ENCODE measurements around the gene MPP2.

MPP2 gene

DNA sequence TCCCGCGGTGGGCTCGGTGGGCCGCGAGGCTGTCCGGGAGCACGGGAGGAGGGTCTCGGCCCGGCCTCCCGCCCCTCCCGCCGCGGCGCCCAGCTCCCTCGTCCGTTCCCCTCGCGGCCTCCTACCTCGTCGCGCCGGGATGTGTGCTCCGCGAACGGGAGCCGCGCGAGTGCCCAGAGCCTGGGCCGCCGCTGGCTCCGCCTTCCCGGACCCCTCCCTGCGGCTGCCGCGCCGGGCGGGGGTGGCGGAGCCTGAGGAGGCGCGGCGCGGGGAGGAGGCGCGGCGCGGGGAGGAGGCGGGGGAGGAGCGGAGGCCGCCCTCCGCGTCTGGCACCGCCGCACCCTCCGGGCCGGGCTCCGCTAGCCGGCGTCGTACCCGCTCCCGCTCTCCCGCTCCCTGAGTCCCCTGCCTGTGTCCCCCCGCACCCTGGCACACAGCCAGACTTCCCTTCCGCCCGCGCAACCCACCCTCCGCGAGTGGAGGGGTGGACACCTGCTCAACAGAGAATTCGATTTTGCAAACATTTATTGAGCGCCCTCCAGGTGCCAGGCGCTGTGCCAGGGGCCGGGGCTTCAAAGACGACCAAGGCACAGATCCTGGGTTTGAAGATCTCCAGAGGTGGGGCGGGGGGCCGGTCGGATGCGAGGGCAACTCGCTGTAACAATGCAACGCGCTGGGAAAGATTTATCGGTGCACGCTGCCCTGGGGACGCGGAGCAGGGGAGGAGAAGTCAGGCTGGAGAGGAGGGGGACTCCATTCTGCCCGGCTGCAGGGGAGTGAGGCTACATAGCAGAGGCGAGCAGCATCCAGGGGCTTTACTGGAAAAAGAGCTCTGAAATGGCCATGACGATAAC, 74.1 kb downstream of the MPP2 start, which contains the start of gene MPP3:
TSS of gene MPP3 (minus strand) at position 171 of the 854 bp plus-strand sequence. CDS start 1,240 bp downstream, outside the sequence.
- no peaks in the 10 kb centered on the region for H3K9me3 ChIP-seq (replicated peaks; ENCODE audit: insufficient read depth, low read length)
- no peak within 1 kb of the TSS for H3K9ac ChIP-seq (ENCODE audit: low read length)
- no peaks in the 10 kb centered on the region for H3K79me2 ChIP-seq (ENCODE audit: low read length)
- peaks cover 83% of the 10 kb centered on the region for H3K27me3 ChIP-seq (replicated peaks; ENCODE audit: insufficient read depth, low read length)
- peak; percentile 38 for DNase-seq
- H3K4me2 ChIP-seq (ENCODE audit: low read depth, low read length) = peak within 1 kb of the TSS; percentile 72
- TF ChIP-seq EZH2phosphoT487 (IDR thresholded peaks at IDR 0.05; ENCODE audit: low read length) (no peak), EZH2 (optimal IDR thresholded peaks at IDR 0.05; ENCODE audit: low read depth, low read length) (no peak)
- TF ChIP-seq, protein P1, sequence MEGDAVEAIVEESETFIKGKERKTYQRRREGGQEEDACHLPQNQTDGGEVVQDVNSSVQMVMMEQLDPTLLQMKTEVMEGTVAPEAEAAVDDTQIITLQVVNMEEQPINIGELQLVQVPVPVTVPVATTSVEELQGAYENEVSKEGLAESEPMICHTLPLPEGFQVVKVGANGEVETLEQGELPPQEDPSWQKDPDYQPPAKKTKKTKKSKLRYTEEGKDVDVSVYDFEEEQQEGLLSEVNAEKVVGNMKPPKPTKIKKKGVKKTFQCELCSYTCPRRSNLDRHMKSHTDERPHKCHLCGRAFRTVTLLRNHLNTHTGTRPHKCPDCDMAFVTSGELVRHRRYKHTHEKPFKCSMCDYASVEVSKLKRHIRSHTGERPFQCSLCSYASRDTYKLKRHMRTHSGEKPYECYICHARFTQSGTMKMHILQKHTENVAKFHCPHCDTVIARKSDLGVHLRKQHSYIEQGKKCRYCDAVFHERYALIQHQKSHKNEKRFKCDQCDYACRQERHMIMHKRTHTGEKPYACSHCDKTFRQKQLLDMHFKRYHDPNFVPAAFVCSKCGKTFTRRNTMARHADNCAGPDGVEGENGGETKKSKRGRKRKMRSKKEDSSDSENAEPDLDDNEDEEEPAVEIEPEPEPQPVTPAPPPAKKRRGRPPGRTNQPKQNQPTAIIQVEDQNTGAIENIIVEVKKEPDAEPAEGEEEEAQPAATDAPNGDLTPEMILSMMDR (IDR thresholded peaks at IDR 0.05; ENCODE audit: low read length) = no peak
- no peaks in the 10 kb centered on the region for H3F3A ChIP-seq (ENCODE audit: insufficient read depth, low read length)
- H4K20me1 ChIP-seq (ENCODE audit: insufficient read depth, low read length) = no peaks in the 10 kb centered on the region
- no peaks in the 10 kb centered on the region for H3K9me2 ChIP-seq (replicated peaks; ENCODE audit: insufficient read depth, low read length)
- H3K4me1 ChIP-seq (ENCODE audit: low read length) = no peaks in the 10 kb centered on the region
- no peak within 1 kb of the TSS for H3K27ac ChIP-seq (ENCODE audit: low read length)
- H2AFZ ChIP-seq (ENCODE audit: low read length) = peak within 1 kb of the TSS; percentile 9; the same call in 1 of the 2 replicates
- no peaks in the 10 kb centered on the region for H3K36me3 ChIP-seq (replicated peaks; ENCODE audit: insufficient read depth, low read length)
- peak within 1 kb of the TSS; percentile 48 for H3K4me3 ChIP-seq (ENCODE audit: low read length)

DNA sequence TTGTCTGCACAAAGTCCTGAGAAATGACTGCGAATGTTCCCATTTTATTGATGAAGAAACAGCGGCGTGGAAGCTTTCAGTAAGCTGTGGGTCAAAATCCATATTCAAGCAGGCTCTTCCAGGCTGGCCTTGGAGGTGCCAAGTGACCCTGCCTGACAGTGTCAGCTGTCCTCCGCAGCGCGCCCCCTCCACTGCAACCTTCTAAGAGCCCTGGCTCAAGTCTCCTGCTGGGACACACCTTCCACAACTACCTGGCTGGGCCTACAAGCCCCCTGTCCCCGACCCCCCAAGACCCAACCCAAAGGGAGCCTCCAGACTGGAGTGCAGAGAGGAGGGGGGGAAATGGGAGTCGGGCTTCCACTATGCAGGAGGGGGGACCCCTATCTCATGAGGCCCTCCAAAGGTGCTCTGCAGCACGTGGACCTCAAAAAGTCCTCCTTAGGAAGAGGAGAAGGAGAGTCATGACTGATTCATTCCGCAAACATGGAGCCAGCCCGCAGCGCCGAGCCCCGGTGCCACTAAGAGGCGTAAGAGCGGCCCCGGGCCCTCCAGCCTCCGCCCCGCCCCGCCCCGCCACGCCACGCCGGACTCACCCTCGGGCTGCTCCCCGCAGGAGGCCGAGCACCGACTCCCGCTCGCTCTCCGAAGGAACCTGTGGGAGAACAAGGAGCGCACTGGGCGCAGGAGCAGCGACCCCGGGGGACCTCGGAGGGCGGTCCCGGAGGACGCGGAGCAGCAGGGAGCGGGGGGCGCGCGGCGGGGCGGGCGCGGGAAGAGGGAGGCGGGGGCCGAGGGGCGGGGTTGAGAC, 75.0 kb downstream of the MPP2 start:
- H3K79me2 ChIP-seq (ENCODE audit: low read length) = no peaks in the 10 kb centered on the region
- no peaks in the 10 kb centered on the region for H3K4me1 ChIP-seq (ENCODE audit: low read length)
- DNase-seq = no peak
- H3K27ac ChIP-seq (ENCODE audit: low read length) = no peak overlapping the region
- H3K9me3 ChIP-seq (replicated peaks; ENCODE audit: insufficient read depth, low read length) = no peaks in the 10 kb centered on the region
- no peaks in the 10 kb centered on the region for H3K9me2 ChIP-seq (replicated peaks; ENCODE audit: insufficient read depth, low read length)
- peak overlapping the region; percentile 57; the same call in 1 of the 2 replicates for H3K4me2 ChIP-seq (ENCODE audit: low read depth, low read length)
- H3K27me3 ChIP-seq (replicated peaks; ENCODE audit: insufficient read depth, low read length) = peaks cover 76% of the 10 kb centered on the region
- peak; percentile 30 for TF ChIP-seq EZH2 (optimal IDR thresholded peaks at IDR 0.05; ENCODE audit: low read depth, low read length)
- TF ChIP-seq, protein P1 (IDR thresholded peaks at IDR 0.05; ENCODE audit: low read length) = no peak
- H3K9ac ChIP-seq (ENCODE audit: low read length) = no peak overlapping the region
- no peak overlapping the region for H2AFZ ChIP-seq (ENCODE audit: low read length)
- H3F3A ChIP-seq (ENCODE audit: insufficient read depth, low read length) = no peaks in the 10 kb centered on the region
- H3K36me3 ChIP-seq (replicated peaks; ENCODE audit: insufficient read depth, low read length) = no peaks in the 10 kb centered on the region
- H3K4me3 ChIP-seq (ENCODE audit: low read length) = peak overlapping the region; percentile 29; the same call in 1 of the 2 replicates
- no peaks in the 10 kb centered on the region for H4K20me1 ChIP-seq (ENCODE audit: insufficient read depth, low read length)

DNA sequence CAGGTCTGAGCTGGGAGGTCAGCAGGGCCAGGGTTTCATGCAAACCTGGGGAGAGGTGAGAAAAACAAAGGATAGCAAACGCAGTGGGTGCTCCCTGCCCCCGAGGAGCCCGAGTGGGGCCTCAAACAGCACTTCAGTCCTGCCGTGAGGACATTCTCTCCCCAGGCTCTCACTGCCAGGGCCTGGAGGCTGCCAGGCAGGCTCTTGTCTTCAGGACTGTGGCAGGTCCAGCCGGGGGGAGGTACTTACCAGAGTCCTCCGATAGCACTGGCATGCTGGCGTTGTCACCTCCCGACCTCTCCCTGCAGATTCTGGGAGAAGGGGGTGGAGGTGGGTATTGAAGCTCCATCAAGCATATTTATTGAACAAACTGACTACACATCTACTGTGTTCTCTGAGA, 75.7 kb downstream of the MPP2 start:
- Histone ChIP-seq H3K4me3 (ENCODE audit: low read length) (no peak overlapping the region), H3K9ac (ENCODE audit: low read length) (no peak overlapping the region), H3K4me1 (ENCODE audit: low read length) (no peaks in the 10 kb centered on the region), H3F3A (ENCODE audit: insufficient read depth, low read length) (no peaks in the 10 kb centered on the region), H3K27me3 (replicated peaks; ENCODE audit: insufficient read depth, low read length) (peaks cover 73% of the 10 kb centered on the region), H4K20me1 (ENCODE audit: insufficient read depth, low read length) (no peaks in the 10 kb centered on the region), H3K4me2 (ENCODE audit: low read depth, low read length) (no peak overlapping the region), H3K9me2 (replicated peaks; ENCODE audit: insufficient read depth, low read length) (no peaks in the 10 kb centered on the region), H3K27ac (ENCODE audit: low read length) (no peak overlapping the region), H3K36me3 (replicated peaks; ENCODE audit: insufficient read depth, low read length) (no peaks in the 10 kb centered on the region), H3K79me2 (ENCODE audit: low read length) (no peaks in the 10 kb centered on the region), H2AFZ (ENCODE audit: low read length) (no peak overlapping the region), H3K9me3 (replicated peaks; ENCODE audit: insufficient read depth, low read length) (no peaks in the 10 kb centered on the region)
- no peak for TF ChIP-seq EZH2 (optimal IDR thresholded peaks at IDR 0.05; ENCODE audit: low read depth, low read length)
- TF ChIP-seq EZH2phosphoT487 (IDR thresholded peaks at IDR 0.05; ENCODE audit: low read length) = no peak
- TF ChIP-seq, protein P1 (IDR thresholded peaks at IDR 0.05; ENCODE audit: low read length) = no peak
- no peak for DNase-seq

Data from MM.1S (cell line).